Measurements from ENCODE around the gene PTPRE.

DNA sequence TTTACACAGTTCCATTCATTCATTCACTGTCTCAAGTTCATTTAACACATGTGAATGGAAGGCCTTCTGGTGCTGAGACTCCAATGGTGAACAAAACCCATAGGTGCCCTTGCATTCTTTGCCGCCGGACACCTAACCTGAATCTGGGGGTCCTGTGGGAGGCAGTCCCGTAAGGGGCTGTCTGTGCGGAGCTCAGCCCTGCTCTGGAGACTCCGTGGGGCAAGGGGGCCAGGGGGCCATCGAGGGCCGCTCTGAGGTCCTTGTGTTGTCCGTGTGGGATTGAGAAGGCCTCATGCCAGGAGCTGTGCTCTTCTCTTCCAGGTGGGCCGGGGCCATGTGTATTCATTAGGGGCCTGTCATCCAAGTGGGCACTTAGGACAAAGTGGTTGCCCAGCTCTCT lies 15.3 kb downstream of the PTPRE start:
- TF ChIP-seq POLR2AphosphoS5 (IDR thresholded peaks at IDR 0.05; ENCODE audit: borderline replicate concordance, low read depth, low read length) (no peak), EZH2 (IDR thresholded peaks at IDR 0.05) (no peak), FOXP2 (optimal IDR thresholded peaks at IDR 0.05; ENCODE audit: control extremely low read depth, extremely low read length, insufficient read depth) (no peak)
